ENCODE results near the gene MUC21.
"Not testable (repeated sequence)": the region's sequence is repeated elsewhere in the genome, so short reads cannot be mapped to it uniquely, and the experiment has no call there.

The MUC21 gene

DNA sequence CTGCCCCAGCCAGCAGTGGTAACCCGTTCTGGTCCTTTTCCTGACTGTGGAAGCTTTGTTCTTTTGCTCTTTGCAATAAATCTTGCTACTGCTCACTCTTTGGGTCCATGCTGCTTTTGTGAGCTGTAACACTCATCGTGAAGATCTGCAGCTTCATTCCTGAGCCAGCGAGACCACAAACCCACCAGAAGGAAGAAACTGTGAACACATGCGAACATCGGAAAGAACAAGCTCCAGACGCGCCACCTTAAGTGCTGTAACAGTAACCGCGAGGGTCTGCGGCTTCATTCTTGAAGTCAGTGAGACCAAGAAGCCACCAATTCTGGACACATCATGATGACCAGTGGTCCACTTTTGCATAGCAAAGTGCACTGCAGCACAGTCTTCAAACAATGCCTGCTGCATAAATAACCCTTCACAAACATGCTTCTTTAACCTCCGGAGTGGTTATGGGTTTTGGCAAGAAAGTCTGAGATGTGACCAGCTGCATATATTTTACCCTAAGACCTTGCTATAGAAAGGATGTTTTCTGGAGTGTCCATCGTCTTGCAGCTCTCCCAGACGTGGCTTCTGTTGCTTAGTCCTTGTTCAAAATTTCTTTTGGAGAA lies 17.9 kb downstream of the MUC21 start:
- in situ Hi-C loops (cut with MboI; ENCODE audit: low pct_unique_long_range_greater_than_20kb, low sequenced_read_pairs), result no loop called here
- DNase-seq, result no peak

DNA sequence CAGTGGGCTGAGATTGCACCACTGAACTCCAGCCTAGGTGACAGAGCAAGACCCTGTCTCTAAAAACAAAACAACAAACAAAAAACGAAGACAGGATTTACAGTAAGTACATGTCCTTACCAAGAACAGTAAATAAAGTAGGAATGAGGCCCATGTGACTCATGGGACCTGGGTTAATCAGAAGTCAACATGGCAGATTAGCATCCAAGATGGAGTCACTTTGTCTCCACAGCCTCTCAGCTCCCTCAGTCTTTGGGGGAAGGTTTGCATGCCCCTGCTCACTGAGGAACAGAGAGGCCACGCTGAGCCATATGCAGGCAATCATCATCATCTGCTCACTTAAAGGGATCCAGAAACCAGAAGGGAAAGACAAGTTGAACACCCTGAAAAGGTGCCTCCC lies 19.0 kb downstream of the MUC21 start:
- in situ Hi-C loops (cut with MboI; ENCODE audit: low pct_unique_long_range_greater_than_20kb, low sequenced_read_pairs), result no loop called here
- no peak for DNase-seq

DNA sequence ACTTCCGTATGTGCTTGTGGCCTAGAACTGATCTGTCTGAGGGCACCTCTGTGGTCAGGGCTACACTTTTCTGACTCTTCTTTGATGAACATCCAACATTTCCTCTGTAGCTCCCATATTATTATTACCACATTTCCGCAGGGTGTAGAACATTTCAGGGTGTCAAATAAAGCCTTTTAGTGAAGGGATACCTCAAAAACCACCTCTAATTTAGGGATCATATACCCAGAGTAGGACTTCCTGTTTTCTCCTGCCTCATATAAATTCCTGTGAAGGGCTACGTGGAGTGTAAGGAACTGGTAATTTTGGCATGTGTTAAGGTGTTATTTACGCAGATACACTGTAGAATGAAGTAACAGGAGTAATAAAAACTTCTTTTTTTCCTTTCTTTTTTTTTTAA lies 21.3 kb downstream of the MUC21 start:
- DNase-seq, result peak; percentile 65
- in situ Hi-C loops (cut with MboI; ENCODE audit: low pct_unique_long_range_greater_than_20kb, low sequenced_read_pairs), result no loop called here

DNA sequence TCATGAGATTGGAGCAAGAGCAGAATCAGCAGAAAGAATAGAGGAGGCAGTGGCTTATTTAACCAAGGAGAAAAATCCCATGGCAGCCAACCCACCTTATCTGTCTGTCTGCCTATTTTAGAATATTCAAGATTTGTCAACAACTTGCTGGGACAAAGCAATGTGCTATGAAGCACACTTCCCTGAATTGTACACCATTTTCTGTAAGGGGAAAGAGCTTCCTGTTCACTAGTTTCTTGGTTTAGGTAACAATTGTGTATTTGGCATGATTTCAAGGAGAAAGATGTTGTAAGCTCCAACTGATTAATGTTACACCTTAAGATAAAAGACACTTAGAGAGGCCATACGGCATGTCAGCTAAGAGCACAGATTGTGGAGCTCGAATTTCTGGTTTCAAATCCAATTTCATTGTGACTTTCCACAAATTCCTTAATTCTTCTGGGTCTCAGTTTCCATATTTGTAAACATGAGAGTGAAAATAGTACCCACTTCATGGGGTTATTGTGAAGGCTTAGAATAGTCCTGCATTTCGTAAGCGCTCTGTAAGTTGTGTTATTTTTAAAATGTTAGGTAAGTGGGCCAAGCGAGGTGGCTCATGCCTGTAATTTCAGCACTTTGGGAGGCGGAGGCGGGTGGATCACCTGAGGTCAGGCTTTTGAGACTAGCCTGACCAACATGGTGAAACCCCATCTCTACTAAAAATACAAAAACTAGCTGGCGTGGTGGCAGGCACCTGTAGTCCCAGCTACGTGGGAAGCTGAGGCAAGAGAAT lies 21.9 kb downstream of the MUC21 start:
- in situ Hi-C loops (cut with MboI; ENCODE audit: low pct_unique_long_range_greater_than_20kb, low sequenced_read_pairs), result no loop called here
- no peak for DNase-seq

DNA sequence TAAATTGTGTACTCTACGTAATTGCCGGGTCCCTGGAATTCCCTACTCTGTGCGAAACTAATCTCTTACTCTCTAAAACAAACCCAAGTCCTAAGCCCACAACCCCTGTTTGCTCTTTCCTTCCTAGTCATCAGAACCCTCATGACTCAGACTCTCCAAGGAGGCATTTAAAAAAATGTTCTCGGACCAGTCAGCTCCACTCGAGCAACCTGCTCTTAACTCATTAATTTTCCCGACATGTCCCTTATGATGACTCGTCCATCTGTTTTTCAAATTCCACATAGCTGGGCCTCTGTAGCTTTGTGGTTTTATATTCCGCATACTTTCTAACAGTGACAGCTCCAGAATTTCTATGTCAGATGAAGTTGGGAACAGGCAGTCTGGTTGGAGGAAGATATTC lies 24.2 kb downstream of the MUC21 start:
- in situ Hi-C loops (cut with MboI; ENCODE audit: low pct_unique_long_range_greater_than_20kb, low sequenced_read_pairs), result no loop called here

DNA sequence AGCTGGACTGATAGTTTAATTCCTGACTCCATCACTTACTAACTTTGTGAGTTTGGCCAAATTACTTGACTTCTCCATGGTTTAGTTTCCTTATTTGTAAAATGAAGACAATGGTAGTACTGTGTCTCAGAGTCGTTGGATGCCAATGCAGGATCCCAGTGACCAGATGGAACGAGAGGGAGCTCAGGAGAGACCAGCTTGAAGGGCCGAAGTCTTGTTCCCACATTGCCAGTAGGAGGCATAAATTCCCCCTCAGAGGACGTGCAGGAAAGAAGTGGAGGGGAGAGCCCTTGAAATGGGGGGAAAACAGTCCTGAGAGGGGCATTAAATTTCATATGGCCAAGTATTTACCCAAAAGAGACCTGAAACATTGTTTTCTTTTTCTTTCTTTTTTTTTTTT lies 24.6 kb downstream of the MUC21 start:
- DNase-seq, result no peak
- in situ Hi-C loops (cut with MboI; ENCODE audit: low pct_unique_long_range_greater_than_20kb, low sequenced_read_pairs), result no loop called here

More for the DNA sequence above, 24.2 kb downstream of the MUC21 start:
- DNase-seq, result no peak

DNA sequence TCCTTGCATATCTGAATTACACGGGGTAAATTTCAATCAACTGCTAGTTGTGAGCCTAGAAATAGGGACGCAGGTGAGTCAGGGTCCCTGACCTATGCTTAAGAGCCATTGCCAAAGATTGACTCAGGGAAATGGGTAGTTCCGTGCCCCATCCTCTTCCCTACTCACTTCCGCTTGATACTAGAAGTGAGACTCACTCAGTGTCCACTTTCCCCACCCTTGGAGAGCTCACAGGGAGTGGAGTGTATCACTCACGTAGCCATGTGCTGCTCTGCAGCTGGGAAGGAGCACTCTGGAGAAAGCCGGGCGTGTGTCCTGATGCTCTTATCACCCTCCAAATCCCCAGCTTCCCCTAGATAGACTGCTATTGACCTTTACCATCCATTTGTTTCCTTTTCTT lies 26.2 kb downstream of the MUC21 start:
- in situ Hi-C loops (cut with MboI; ENCODE audit: low pct_unique_long_range_greater_than_20kb, low sequenced_read_pairs), result no loop called here
- DNase-seq, result no peak

DNA sequence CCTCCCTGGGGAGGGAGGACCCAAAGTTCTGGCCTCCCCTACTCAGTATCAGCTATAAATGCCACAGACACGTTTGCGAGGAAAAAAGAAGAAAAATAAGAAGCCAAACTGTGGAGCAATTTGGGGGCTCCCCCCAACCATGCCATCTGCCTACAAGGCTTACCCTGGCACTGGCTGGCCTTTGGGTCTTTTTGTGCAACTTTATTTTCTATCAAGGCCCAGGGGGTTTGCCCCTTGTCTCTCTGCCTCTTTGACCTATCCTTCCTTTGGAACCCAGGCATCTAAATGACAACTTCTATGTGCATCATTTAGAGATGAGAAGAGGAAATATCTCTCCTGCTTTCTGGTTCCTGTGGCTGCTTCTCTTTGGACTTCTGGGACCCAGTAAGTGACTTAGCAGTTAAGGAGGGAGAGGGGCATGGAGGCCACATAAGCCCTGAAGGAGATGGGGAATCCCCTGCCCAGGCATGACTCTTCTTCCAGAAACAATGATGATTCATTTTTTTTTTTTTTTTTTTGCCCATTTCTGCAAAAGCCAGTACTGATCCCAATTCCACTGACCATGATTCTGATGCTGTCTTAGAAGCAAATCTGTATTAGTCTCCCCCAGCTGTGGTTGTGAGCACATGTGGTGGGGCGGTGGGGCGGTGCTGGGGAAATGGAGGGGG lies 27.0 kb downstream of the MUC21 start, which contains the start of gene MUC22:
Gene MUC22 (plus strand): TSS at position 82 of the 668 bp plus-strand sequence. CDS start 233 bp downstream, at position 315.
- no peak for DNase-seq
- in situ Hi-C loops (cut with MboI; ENCODE audit: low pct_unique_long_range_greater_than_20kb, low sequenced_read_pairs), result no loop called here

DNA sequence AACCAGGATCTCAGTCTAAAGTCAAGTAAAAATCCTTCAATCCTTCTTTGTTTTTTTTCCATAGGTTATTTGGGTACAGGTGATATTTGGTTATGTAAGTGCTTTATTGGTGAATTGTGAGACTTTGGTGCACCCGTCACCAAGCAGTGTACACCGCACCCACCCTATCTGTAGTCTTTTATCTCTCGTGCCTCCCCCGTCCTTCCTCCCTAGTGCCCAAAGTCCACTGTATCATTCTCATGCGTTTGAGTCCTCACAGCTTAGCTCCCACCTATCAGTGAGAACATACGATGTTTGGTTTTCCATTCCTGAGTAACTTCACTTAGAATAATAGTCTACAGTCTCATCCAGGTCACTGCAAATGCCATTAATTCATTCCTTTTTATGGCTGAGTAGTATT lies 27.6 kb downstream of the MUC21 start:
- no peak for DNase-seq
- in situ Hi-C loops (cut with MboI; ENCODE audit: low pct_unique_long_range_greater_than_20kb, low sequenced_read_pairs), result no loop called here

DNA sequence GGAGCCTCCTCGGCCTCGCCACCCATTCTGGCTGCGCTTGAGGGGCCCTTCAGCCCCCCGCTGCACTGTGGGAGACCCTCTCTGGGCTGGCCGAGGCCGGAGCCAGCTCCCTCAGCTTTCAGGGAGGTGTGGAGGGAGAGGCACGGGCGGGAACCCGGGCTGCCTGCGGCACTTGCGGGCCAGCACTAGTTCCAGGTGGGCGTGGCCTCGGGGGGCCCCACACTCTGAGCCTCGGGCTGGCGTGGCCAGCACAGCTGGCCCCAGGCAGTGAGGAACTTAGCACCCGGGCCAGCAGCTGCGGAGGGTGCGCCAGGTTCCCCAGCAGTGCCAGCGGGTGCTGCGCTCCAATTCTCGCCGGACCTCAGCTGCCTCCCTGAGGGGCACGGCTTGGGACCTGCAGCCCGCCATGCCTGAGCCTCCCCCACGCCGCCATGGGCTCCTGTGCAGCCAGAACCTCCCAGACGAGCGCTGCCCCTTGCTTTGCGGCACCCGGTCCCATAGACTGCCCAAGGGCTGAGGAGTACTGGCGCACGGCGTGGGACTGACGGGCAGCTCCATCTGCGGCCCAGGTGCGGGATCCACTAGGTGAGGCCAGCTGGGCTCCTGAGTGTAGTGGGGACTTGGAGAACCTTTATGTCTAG lies 33.3 kb downstream of the MUC21 start:
- in situ Hi-C loops (cut with MboI; ENCODE audit: low pct_unique_long_range_greater_than_20kb, low sequenced_read_pairs), result no loop called here
- no peak for DNase-seq

DNA sequence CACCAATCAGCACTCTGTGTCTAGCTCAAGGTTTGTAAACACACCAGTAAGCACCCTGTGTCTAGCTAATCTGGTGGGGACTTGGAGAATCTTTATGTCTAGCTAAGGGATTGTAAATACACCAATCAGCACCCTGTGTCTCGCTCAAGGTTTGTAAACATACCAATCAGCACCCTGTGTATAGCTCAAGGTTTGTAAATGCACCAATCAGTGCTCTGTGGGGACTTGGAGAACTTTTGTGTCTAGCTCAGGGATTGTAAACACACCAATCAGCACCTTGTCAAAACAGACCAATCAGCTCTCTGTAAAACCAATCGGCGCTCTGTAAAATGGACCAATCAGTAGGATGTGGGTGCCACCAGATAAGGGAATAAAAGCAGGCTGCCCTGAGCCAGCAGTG lies 33.9 kb downstream of the MUC21 start:
- in situ Hi-C loops (cut with MboI; ENCODE audit: low pct_unique_long_range_greater_than_20kb, low sequenced_read_pairs); DNase-seq: not testable (repeated sequence)

DNA sequence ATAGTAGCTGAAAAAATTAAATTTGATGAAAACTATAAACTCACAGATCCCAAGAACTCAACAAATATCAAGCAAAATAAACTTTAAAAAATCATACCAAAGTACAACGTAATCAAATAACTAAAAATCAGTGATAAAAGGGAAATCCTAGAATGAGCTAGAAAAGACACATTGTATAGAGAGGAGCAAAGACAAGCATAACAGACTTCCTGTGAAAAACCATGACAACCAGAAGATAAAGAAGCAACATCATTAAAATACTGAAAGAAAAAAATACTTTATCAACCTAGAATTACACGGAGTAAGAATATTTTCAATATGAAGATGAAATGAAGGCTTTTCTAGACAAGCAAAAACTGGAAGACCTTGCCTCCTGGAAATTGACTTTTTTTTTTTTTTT lies 36.5 kb downstream of the MUC21 start:
- no peak for DNase-seq

DNA sequence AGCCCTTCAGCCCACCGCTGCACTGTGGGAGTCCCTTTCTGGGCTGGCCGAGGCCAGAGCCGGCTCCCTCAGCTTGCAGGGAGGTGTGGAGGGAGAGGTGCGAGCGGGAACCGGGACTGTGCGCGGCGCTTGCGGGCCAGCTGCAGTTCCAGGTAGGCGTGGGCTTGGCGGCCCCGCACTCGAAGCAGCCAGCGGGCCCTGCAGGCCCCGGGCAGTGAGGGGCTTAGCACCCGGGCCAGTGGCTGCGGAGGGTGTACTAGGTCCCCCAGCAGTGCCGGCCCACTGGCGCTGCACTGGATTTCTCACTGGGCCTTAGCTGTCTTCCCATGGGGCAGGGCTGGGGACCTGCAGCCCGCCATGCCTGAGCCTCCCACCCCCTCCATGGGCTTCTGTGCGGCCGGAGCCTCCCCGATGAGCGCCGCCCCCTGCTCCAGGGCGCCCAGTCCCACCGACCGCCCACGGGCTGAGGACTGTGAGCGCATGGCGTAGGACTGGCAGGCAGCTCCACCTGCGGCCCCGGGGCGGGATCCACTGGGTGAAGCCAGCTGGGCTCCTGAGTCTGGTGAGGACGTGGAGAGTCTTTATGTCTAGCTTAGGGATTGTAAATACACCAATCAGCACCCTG lies 37.2 kb downstream of the MUC21 start:
- DNase-seq; in situ Hi-C loops (cut with MboI; ENCODE audit: low pct_unique_long_range_greater_than_20kb, low sequenced_read_pairs): not testable (repeated sequence)

More for the DNA sequence above, 36.5 kb downstream of the MUC21 start:
- in situ Hi-C loops (cut with MboI; ENCODE audit: low pct_unique_long_range_greater_than_20kb, low sequenced_read_pairs), result no loop called here

DNA sequence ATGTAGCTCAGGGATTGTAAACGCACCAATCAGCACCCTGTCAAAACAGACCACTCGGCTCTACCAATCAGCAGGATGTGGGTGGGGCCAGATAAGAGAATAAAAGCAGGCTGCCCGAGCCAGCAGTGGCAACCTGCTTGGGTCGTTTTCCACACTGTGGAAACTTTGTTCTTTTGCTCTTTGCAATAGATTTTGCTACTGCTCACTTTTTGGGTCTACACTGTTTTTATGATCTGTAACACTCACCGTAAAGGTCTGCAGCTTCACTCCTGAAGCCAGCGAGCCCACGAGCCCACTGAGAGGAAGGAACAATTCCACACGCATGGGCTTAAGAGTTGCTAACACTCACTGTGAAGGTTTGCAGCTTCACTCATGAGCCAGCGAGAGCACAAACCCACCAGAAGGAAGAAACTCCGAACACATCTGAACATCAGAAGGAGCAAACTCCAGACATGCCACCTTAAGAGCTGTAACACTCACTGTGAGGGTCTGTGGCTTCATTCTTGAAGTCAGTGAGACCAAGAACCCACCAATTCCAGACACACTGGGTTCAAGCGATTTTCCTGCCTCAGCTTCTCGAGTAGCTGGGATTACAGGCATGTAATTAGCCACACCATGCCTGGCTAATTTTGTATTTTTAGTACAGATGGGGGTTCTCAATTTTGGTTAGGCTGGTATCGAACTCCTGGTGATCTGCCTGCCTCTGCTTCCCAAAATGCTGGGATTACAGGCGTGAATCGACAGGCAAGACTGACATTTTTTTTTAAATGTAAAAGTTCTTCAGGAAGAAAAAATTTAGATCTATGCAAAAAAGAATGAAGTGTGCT lies 38.4 kb downstream of the MUC21 start:
- DNase-seq; in situ Hi-C loops (cut with MboI; ENCODE audit: low pct_unique_long_range_greater_than_20kb, low sequenced_read_pairs): not testable (repeated sequence)

DNA sequence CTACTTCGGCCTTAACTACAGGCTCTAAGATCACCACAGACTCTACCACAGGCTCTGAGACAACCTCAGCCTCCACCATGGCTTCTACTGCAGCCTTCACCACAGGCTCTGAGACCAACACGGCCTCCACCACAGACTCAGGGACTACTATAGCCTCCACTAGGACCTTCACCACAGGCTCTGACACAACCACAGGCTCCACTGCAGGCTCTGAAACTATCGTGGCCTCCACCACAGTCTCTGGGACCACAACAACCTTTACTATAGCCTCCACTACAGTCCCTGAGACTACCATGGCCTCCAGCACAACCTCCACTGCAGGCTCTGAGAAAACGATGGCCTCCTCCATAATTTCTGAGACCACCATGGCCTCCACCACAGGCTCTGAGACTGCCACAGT lies 42.1 kb downstream of the MUC21 start:
- in situ Hi-C loops (cut with MboI; ENCODE audit: low pct_unique_long_range_greater_than_20kb, low sequenced_read_pairs), result loop anchor here (25.0 kb wide), 1 partner anchor 88 kb away; the partner anchor contains the start of genes MUCL3 and SFTA2

DNA sequence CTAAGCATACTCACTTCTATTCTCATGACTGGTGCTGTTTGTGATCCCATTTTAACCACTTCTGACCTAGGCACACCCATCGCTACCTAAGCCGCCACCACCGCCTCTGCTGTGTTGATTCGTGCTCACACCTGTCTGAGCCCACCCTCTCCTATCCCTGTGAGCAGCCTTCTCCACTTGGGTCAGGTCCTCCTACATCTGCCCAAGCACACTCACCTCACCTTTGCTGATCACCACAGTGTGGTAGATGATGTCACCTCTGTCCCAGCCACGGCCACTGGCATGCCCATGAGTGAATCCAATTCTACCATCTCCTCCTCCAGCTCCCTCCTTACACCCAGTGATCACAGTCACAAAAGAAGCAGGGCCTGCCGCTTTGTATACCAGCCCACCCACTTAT lies 47.6 kb downstream of the MUC21 start:
- DNase-seq, result no peak
- in situ Hi-C loops (cut with MboI; ENCODE audit: low pct_unique_long_range_greater_than_20kb, low sequenced_read_pairs), result loop anchor here (25.0 kb wide), 1 partner anchor 94 kb away; the partner anchor contains the start of genes MUCL3 and SFTA2

More for the DNA sequence above, 42.1 kb downstream of the MUC21 start:
- no peak for DNase-seq

DNA sequence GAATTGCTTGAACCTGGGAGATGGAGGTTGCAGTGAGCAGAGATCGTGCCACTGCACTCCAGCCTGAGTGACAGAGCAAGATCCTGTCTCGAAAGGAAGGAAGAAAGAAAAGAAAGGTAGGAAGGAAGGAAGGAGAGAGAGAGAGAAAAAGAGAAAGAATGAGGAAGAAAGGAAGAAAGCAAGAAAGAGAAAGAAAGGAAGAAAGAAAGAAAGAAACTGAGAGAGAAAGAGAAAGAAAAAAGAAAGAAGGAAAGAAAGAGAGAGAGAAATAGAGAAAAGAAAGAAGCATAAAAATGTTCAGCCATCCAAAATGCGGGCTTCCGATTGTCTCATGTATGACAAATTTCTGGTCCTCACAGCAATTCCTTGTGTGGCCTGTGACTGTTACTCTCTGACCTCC lies 49.6 kb downstream of the MUC21 start:
- no peak for DNase-seq
- in situ Hi-C loops (cut with MboI; ENCODE audit: low pct_unique_long_range_greater_than_20kb, low sequenced_read_pairs), result loop anchor here (25.0 kb wide), 1 partner anchor 96 kb away; the partner anchor contains the start of genes MUCL3 and SFTA2

DNA sequence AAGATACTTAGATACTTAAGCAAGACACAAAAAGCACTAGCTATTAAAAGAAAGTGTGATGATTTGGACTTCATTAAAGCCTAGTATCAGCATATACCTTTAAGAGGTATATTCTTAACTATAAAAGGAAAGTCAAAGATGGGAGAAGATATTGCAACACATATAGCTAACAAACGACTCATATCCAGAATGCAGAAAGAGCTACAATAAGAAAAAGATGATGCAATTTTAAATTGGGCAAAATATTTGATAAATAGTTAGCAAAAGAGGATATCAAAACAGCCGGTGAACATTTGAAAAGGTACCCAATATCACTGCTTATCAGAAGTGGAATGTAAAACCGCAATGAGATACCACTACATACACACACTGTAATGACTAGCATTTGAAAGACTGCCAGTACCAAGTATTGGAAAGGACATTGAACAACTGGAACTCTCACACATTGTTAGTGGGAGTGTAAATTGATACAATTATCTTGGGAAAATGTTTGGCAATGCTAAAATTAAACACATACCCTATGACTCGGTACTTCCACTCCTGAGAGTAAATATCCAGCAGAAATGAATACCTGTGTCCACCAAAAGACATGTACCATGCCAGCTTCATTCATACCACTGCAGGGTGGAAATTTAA lies 52.5 kb downstream of the MUC21 start:
- no peak for DNase-seq
- in situ Hi-C loops (cut with MboI; ENCODE audit: low pct_unique_long_range_greater_than_20kb, low sequenced_read_pairs), result loop anchor here (25.0 kb wide), 1 partner anchor 99 kb away; the partner anchor contains the start of genes MUCL3 and SFTA2

Data from KBM-7 (cell line).